GM23248 (cell line): Measurements from ENCODE around the gene ACOT9. TPM values are rescaled to one million over a fixed set of nuclear protein-coding genes. Genes with fewer than 3 reads are reported as not detected.
"Not testable (repeated sequence)": the region's sequence is repeated elsewhere in the genome, so short reads cannot be mapped to it uniquely, and the experiment has no call there.

Experiments
- DNase-seq: peaks from one replicate; pipeline ENCODE4 v3.0.0-alpha.2; 2015
- H2AFZ ChIP-seq: fragments of 200-600 bp; sonication (generic); 2 replicates; pipeline ENCODE4 v1.6.1; 2016; ENCODE audit warnings: antibody characterized with exemption
- H3F3A ChIP-seq: fragments of 200-600 bp; sonication (generic); 2 replicates; pipeline ENCODE4 v1.6.1; 2016; ENCODE audit warnings: mild to moderate bottlenecking, antibody characterized with exemption, mixed run types; ENCODE audit not compliant: insufficient read depth
- H3K27ac ChIP-seq: fragments of 200-600 bp; sonication (generic); 2 replicates; pipeline ENCODE4 v1.5.1; 2016; ENCODE audit warnings: mild to moderate bottlenecking
- H3K27me3 ChIP-seq: fragments of 200-600 bp; sonication (generic); replicated peaks from 2 replicates; pipeline ENCODE4 v1.6.1; 2016; ENCODE audit warnings: mild to moderate bottlenecking; ENCODE audit not compliant: insufficient read depth
- H3K36me3 ChIP-seq: fragments of 200-600 bp; sonication (generic); 2 replicates; pipeline ENCODE4 v1.6.1; 2016; ENCODE audit warnings: low read depth, mild to moderate bottlenecking
- H3K4me1 ChIP-seq: fragments of 200-600 bp; sonication (generic); 2 replicates; pipeline ENCODE4 v1.6.1; 2016; ENCODE audit warnings: mild to moderate bottlenecking; ENCODE audit not compliant: insufficient read depth
- H3K4me2 ChIP-seq: fragments of 200-600 bp; sonication (generic); one replicate; pipeline ENCODE4 v1.6.1; 2016; ENCODE audit warnings: mild to moderate bottlenecking; ENCODE audit not compliant: unreplicated experiment
- H3K4me3 ChIP-seq: fragments of 200-600 bp; sonication (generic); 2 replicates; pipeline ENCODE4 v1.5.1; 2016; ENCODE audit warnings: mild to moderate bottlenecking
- H3K79me2 ChIP-seq: fragments of 200-600 bp; sonication (generic); 2 replicates; pipeline ENCODE4 v1.6.1; 2016; ENCODE audit warnings: mild to moderate bottlenecking; ENCODE audit not compliant: insufficient read depth
- H3K9ac ChIP-seq: fragments of 200-600 bp; sonication (generic); 2 replicates; pipeline ENCODE4 v1.6.1; 2016; ENCODE audit warnings: mild to moderate bottlenecking
- H3K9me2 ChIP-seq: fragments of 200-600 bp; sonication (generic); 2 replicates; pipeline ENCODE4 v1.6.1; 2016; ENCODE audit warnings: mixed run types, mild to moderate bottlenecking, moderate library complexity; ENCODE audit not compliant: insufficient read depth
- H3K9me3 ChIP-seq: fragments of 200-600 bp; sonication (generic); one replicate; pipeline ENCODE4 v1.6.1; 2017; ENCODE audit warnings: low read depth
- H4K20me1 ChIP-seq: fragments of 200-600 bp; sonication (generic); 2 replicates; pipeline ENCODE4 v1.6.0; 2016; ENCODE audit not compliant: insufficient read depth
- EZH2 ChIP-seq: fragments of 200-600 bp; sonication (generic); IDR thresholded peaks from 2 replicates; pipeline ENCODE4 v1.6.1; 2018; ENCODE audit warnings: antibody characterized with exemption, mild to moderate bottlenecking; ENCODE audit not compliant: insufficient read depth, poor library complexity, severe bottlenecking
- EZH2phosphoT487 ChIP-seq: fragments of 200-600 bp; sonication (generic); IDR thresholded peaks from 2 replicates; pipeline ENCODE4 v1.6.1; 2018; ENCODE audit warnings: antibody characterized with exemption, moderate library complexity, mild to moderate bottlenecking, low read depth; ENCODE audit not compliant: insufficient read depth
- WGBS, 2 experiments: methylation state at CpG; one replicate each; pipeline ENCODE4 v1.1.6; 2015 to 2017; ENCODE audit warnings: low lambda C conversion rate in 2 of 2, low coverage in 1 of 2; ENCODE audit errors: missing lambda C conversion rate in 2 of 2; 5-methylcytosine and 5-hydroxymethylcytosine counted together
- in situ Hi-C: fragments of 300-500 bp; cut with MboI; formaldehyde crosslinking; loops from 2 replicates; pipeline ENCODE4 v1.15.0; 2020
- polyA plus RNA-seq: library from polyadenylated mRNA; unstranded; fragments of >200 nt; fragmentation: Nextera tagmentation; extraction: Ambion mirVana; gene quantifications from 2 replicates; pipeline ENCODE4 v1.2.1, GENCODE V29; 2016
- total RNA-seq: library from RNA; depleted of rRNA; stranded (reverse); fragments of >200 nt; shearing (Covaris generic); gene quantifications from 2 replicates; pipeline ENCODE4 v1.2.3, GENCODE V29; 2014

The ACOT9 gene
- total and polyA plus RNA-seq, 2 experiments from 2014 or later = 66.7 to 85.2 TPM

DNA sequence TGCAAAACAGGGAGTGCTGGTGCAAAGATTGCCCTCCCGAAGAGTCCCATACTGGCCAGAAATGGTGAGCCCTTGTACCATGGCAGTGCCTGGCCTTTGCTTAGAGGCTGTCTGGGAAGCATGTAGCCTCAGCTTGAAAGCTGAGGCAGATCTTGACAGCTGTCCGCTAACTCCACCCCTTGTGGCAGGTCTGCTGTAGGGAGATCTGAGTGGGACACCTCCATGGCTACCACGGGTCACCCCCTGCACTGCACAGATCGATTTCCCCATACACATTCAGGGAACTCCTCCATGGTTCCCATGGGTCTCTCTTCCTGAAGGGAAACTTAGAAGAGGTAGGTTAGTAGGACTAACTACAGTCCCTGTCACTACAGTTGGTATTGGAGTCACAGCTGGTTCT, 6.1 kb upstream of the ACOT9 start:
- WGBS, 2 experiments = 89 to 97% methylated on average over 4 of the region's 4 CpGs
- in situ Hi-C loops = no loop called here

DNA sequence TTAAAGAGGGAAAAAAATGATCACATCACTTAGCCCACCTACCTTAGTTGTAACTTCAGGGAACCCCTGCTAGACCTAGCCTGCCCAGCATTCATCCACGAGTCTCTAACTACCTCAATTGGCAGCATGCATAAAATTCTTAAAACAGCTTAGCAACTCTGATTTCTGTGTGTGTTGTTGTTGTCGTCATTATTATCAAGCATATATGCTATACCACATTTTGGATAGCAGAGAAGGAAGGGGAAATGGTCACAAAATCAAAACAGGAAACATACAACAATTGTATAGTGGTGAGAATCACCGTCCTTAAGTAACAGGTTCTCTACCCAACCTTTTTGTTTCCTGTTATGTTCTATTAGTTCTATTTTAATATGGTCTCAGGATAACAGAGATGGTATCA, 2.7 kb upstream of the ACOT9 start:
- Histone ChIP-seq H3K27me3 (no peaks in the 10 kb centered on the region), H3K4me2 (no peak overlapping the region), H3K9me3 (no peaks in the 10 kb centered on the region), H3K9me2 (no peaks in the 10 kb centered on the region), H3K9ac (no peak overlapping the region), H4K20me1 (no peaks in the 10 kb centered on the region), H3K79me2 (peaks cover 14% of the 10 kb centered on the region), H3K36me3 (no peaks in the 10 kb centered on the region), H3K4me1 (peaks cover 8% of the 10 kb centered on the region), H3K4me3 (no peak overlapping the region), H3F3A (0 out of 2 replicates have a peak, but pooled peaks cover 12% of the 10 kb centered on the region), H2AFZ (no peak overlapping the region), H3K27ac (no peak overlapping the region)
- TF ChIP-seq EZH2phosphoT487 (no peak), EZH2 (no peak)
- in situ Hi-C loops = no loop called here
- DNase-seq = no peak
- 94 to 97% methylated on average over 3 of the region's 3 CpGs for WGBS, 2 experiments

More for the DNA sequence above, 6.1 kb upstream of the ACOT9 start:
- no peak for TF ChIP-seq EZH2phosphoT487
- no peak for TF ChIP-seq EZH2
- no peak for DNase-seq
- Histone ChIP-seq H3K4me2 (no peak overlapping the region), H2AFZ (no peak overlapping the region), H3F3A (peaks cover 7% of the 10 kb centered on the region), H3K27me3 (no peaks in the 10 kb centered on the region), H4K20me1 (no peaks in the 10 kb centered on the region), H3K79me2 (no peaks in the 10 kb centered on the region), H3K4me1 (peaks cover 11% of the 10 kb centered on the region; the same call in 1 of the 2 replicates), H3K36me3 (no peaks in the 10 kb centered on the region), H3K9me3 (no peaks in the 10 kb centered on the region), H3K4me3 (no peak overlapping the region), H3K9ac (no peak overlapping the region), H3K27ac (no peak overlapping the region), H3K9me2 (no peaks in the 10 kb centered on the region)

DNA sequence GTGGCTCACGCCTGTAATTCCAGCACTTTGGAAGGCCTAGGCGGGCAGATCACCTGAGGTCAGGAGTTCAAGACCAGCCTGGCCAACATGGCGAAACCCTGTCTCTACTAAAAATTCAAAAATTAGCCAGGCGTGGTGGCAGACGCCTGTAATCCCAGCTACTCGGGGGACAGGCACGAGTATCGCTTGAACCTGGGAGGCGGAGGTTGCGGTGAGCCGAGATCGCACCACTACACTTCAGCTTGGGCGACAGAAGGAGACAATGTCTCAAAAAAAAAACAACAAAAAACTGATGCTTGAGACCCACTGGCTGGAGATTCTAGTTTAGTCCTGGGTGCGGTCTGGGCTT, 521 bp upstream of the ACOT9 start:
- Histone ChIP-seq H3K4me2 (peak overlapping the region; percentile 65), H2AFZ (peak overlapping the region; percentile 67), H3K27ac (peak overlapping the region; percentile 99), H3K9ac (peak overlapping the region; percentile 100), H3K79me2 (peaks cover 36% of the 10 kb centered on the region), H3K4me3 (peak overlapping the region; percentile 85), H3F3A (0 out of 2 replicates have a peak, but pooled peaks cover 12% of the 10 kb centered on the region)
- DNase-seq, H4K20me1 ChIP-seq, in situ Hi-C loops, H3K9me2 ChIP-seq, H3K4me1 ChIP-seq, H3K36me3 ChIP-seq, H3K27me3 ChIP-seq, H3K9me3 ChIP-seq: not testable (repeated sequence)
- 58 to 62% methylated on average over 7 to 14 of the region's 14 CpGs for WGBS, 2 experiments

DNA sequence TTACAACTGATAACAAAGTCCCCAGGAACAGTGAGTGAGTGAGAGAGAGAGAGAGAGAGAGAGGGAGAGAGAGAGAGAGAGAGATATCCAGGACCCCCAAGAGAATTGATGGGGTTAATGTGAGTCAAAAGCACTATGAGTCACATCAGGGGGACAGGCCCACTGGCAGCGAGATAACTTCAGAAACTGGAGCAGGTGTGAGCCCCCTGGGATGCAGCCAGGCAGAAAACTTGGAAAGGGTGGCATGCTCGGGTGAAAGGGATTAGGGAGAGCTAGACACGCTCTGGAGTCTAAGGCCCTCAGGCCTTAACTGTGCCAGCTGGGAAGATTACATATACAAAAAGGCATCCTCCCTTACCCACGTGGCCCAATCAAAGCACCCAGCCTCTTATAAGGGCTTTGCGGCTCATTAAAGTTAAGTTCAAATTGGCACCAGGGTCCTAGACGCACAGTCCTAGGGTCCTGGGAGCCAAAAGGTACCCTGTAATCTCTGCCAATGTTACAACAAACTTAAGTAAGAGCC, 841 bp downstream of the ACOT9 start:
- no peaks in the 10 kb centered on the region for H3K27me3 ChIP-seq
- WGBS, 2 experiments = 0 to 2% methylated on average over 6 of the region's 6 CpGs
- no peaks in the 10 kb centered on the region for H4K20me1 ChIP-seq
- TF ChIP-seq EZH2phosphoT487 = no peak
- TF ChIP-seq EZH2 = no peak
- H3K9ac ChIP-seq = peak overlapping the region; percentile 100
- H2AFZ ChIP-seq = peak overlapping the region; percentile 67; the same call in 1 of the 2 replicates
- H3K9me2 ChIP-seq = no peaks in the 10 kb centered on the region
- peak overlapping the region; percentile 99 for H3K27ac ChIP-seq
- 0 out of 2 replicates have a peak, but pooled peaks cover 12% of the 10 kb centered on the region for H3F3A ChIP-seq
- in situ Hi-C loops = no loop called here
- peak overlapping the region; percentile 83 for H3K4me2 ChIP-seq
- H3K9me3 ChIP-seq = no peaks in the 10 kb centered on the region
- H3K4me3 ChIP-seq = peak overlapping the region; percentile 85
- peak; percentile 83 for DNase-seq
- peaks cover 8% of the 10 kb centered on the region for H3K4me1 ChIP-seq
- peaks cover 49% of the 10 kb centered on the region for H3K79me2 ChIP-seq
- H3K36me3 ChIP-seq = no peaks in the 10 kb centered on the region

DNA sequence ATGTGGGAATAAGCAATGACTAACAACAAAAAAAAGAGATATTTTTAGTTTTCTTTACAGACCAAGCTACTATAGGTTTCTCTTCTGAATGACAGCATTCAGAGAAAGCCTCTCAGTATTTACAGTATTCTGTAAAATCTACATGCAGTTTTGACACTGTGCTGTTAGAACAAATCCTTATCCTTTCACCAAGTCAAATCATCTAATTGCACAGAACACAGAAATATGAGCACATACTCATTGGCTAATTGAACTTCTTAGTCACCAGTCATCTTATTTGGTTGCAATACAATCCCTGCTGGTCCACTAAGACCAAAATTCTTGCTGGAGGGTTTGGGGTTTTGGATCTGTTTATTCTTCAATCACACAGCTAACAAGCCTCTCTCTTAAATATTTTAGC, 5.7 kb downstream of the ACOT9 start:
- Histone ChIP-seq H3F3A (0 out of 2 replicates have a peak, but pooled peaks cover 5% of the 10 kb centered on the region), H3K9ac (no peak overlapping the region), H4K20me1 (peaks cover 8% of the 10 kb centered on the region; the same call in 1 of the 2 replicates), H3K79me2 (peaks cover 98% of the 10 kb centered on the region), H3K4me1 (peaks cover 5% of the 10 kb centered on the region; the same call in 1 of the 2 replicates), H3K9me3 (no peaks in the 10 kb centered on the region), H3K36me3 (0 out of 2 replicates have a peak, but pooled peaks cover 3% of the 10 kb centered on the region), H3K27ac (no peak overlapping the region), H3K4me3 (no peak overlapping the region), H3K27me3 (no peaks in the 10 kb centered on the region), H3K4me2 (no peak overlapping the region), H3K9me2 (no peaks in the 10 kb centered on the region), H2AFZ (no peak overlapping the region)
- peak; percentile 52 for DNase-seq
- TF ChIP-seq EZH2phosphoT487 (no peak), EZH2 (no peak)
- in situ Hi-C loops = no loop called here
